ENCODE data around the gene TPSD1.

DNA sequence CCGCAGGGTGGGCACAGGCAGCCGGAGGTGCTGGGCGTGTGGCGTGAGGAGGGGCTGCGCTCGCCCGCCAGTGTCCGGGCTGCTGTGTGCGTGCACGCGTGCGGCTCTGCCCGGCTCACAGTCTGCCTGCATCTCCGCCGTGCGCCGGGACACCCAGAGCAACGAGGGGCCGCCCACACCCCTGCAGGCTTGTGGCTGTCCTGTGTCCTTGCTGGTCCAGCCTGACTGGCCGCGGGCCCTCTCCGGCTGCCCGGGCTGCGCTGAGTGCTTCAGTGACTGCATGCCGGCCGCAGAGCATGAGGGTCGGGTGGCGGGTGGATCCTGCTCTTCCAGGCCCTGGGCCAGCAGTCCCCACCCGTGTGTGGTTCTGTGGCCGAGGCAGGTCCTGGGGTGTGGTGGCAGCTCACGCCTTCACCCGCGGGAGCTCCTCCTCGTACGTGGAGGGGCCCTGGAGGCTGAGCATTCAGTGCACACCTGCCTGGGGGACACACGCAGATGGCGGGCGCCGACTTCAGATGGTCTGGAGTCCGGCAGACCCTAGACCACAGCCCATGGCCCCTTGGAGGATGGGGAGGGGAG lies 43.2 kb upstream of the TPSD1 start:
- TF ChIP-seq, protein P1, sequence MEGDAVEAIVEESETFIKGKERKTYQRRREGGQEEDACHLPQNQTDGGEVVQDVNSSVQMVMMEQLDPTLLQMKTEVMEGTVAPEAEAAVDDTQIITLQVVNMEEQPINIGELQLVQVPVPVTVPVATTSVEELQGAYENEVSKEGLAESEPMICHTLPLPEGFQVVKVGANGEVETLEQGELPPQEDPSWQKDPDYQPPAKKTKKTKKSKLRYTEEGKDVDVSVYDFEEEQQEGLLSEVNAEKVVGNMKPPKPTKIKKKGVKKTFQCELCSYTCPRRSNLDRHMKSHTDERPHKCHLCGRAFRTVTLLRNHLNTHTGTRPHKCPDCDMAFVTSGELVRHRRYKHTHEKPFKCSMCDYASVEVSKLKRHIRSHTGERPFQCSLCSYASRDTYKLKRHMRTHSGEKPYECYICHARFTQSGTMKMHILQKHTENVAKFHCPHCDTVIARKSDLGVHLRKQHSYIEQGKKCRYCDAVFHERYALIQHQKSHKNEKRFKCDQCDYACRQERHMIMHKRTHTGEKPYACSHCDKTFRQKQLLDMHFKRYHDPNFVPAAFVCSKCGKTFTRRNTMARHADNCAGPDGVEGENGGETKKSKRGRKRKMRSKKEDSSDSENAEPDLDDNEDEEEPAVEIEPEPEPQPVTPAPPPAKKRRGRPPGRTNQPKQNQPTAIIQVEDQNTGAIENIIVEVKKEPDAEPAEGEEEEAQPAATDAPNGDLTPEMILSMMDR (IDR thresholded peaks at IDR 0.05): no peak
- no peak for TF ChIP-seq EZH2 (IDR thresholded peaks at IDR 0.05; ENCODE audit: borderline replicate concordance, insufficient read depth, low read depth, low read length, poor library complexity, severe bottlenecking)
